ENCODE results near the gene HIBCH.
"Not testable (repeated sequence)": the region's sequence is repeated elsewhere in the genome, so short reads cannot be mapped to it uniquely, and the experiment has no call there.

HIBCH gene

GRCh38 chr2:190283783-190284182, 35.8 kb downstream of the HIBCH start:
- in situ Hi-C loops (cut with HindIII; ENCODE audit: low sequenced_read_pairs), result no loop called here
- TF ChIP-seq CTCF (IDR thresholded peaks at IDR 0.05; ENCODE audit: low read depth, low read length, missing control alignments), result no peak
- DNase-seq (ENCODE audit: low read depth), result no peak
- no peak overlapping the region for H3K4me3 ChIP-seq (ENCODE audit: low read depth, low read length)

DNA sequence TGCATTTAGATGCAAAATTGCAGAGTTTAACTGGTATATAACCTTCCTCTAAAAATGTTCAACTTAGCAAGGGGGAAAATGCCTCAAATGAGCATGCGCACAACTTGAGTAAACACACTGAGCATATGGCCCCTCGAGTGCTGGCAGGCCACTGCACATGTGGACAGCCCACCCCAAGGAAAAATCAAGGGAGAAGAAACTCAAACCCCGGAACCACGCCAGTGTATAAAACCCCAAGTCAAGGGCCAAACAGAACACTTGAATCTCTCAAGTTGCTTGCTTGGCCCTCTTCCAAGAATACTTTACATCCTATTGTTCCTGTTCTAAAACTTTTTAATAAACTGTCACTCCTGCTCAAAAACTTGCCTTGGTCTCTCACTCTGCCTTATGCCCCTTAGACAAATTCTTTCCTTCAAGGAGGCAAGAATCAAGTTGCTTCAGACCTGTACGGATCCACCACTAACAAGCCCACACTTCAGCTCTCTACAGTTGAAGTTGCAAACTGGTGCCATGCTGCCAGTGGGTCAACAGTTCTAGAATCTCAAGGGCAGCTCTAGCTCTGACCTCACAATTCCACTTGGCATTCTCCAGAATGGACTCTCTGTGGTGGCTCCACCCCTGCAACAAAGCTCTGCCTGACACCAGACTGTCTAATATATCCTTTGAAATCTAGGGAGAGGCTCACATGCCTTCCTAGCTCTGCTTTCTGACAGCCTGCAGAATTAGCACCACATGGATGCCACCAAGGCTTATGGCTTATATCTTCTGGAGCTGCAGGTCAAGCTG, 38.9 kb downstream of the HIBCH start:
- TF ChIP-seq CTCF (IDR thresholded peaks at IDR 0.05; ENCODE audit: low read depth, low read length, missing control alignments), result no peak
- in situ Hi-C loops (cut with HindIII; ENCODE audit: low sequenced_read_pairs), result no loop called here
- DNase-seq (ENCODE audit: low read depth), result no peak
- no peak overlapping the region for H3K4me3 ChIP-seq (ENCODE audit: low read depth, low read length)

DNA sequence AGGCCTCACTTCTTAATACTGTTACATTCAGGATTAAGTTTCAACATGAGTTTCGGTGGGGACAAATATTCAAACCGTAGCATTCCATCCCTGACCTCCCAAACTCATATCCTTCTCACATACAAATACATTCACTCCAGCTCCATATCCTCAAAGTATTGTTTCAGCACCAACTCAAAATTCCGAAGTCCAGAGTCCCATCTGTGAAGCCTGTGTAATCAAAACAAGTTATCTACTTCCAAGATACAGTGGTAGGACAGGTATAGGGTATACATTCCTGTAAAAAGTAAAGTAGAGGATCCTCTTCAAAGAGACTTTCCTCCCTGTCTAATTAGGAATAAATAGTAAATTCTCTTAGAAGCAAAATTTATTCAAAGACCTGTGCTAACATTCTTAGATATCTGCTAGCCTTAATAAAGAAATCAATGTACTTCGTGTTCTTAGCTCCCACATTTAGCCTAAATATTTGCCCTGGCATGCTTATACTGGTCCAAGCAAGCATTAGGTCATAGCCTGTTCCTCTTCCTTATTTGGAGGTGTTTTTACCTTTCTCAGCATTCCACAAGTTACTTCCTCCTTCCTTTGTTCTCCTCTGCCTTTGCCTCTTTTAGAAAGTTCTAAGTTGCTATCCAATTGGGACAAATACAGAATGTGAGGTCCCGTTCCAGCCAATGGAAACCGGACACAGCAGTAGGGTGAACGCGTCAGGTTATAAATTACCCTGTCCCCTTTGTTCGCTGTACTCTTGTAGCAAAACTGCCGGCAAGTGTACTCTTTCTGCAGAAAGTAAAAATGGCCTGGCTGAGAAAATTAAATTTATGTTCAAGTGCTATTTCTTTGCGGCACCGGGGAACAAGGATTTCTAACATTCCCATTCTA, 40.1 kb downstream of the HIBCH start:
- H3K4me3 ChIP-seq (ENCODE audit: low read depth, low read length); DNase-seq (ENCODE audit: low read depth); in situ Hi-C loops (cut with HindIII; ENCODE audit: low sequenced_read_pairs): not testable (repeated sequence)

GRCh38 chr2:190277234-190278112, 42.2 kb downstream of the HIBCH start:
- H3K4me3 ChIP-seq (ENCODE audit: low read depth, low read length), result no peak overlapping the region
- peak; percentile 49 for DNase-seq (ENCODE audit: low read depth)
- in situ Hi-C loops (cut with HindIII; ENCODE audit: low sequenced_read_pairs), result no loop called here
- TF ChIP-seq CTCF (IDR thresholded peaks at IDR 0.05; ENCODE audit: low read depth, low read length, missing control alignments), result peak; percentile 55

DNA sequence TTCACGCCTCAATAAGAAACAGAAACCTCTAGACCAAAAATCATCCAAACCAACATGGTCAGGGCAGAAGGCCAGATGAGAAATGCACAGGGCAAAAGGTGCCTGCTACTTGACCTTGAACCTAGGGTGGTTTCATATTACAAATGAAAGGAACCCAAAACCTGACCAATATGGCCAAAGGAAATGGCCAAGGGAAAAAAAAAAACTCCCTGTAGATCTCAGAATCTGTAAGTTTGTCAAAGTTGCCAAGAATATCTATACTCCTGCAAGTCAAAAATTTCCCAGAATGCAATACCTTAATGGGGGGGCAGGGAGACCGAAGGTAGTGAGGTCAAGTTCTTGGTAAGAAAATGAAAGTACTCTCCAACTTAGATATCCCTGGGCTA, 47.2 kb downstream of the HIBCH start:
- in situ Hi-C loops (cut with HindIII; ENCODE audit: low sequenced_read_pairs), result no loop called here
- DNase-seq (ENCODE audit: low read depth), result no peak
- TF ChIP-seq CTCF (IDR thresholded peaks at IDR 0.05; ENCODE audit: low read depth, low read length, missing control alignments), result no peak
- H3K4me3 ChIP-seq (ENCODE audit: low read depth, low read length), result no peak overlapping the region

GRCh38 chr2:190271783-190272456, 47.7 kb downstream of the HIBCH start:
- in situ Hi-C loops (cut with HindIII; ENCODE audit: low sequenced_read_pairs), result no loop called here
- no peak for DNase-seq (ENCODE audit: low read depth)
- H3K4me3 ChIP-seq (ENCODE audit: low read depth, low read length), result no peak overlapping the region
- no peak for TF ChIP-seq CTCF (IDR thresholded peaks at IDR 0.05; ENCODE audit: low read depth, low read length, missing control alignments)
